Ovary (tissue), 9 donors: ENCODE measurements around the gene OLFM1. TPM values are rescaled to one million over a fixed set of nuclear protein-coding genes. Genes with fewer than 3 reads are reported as not detected.
A peak's percentile ranks its signal among the peaks of the same experiment; 100 is the strongest.

Experiments
- DNase-seq, 5 donors: peaks; one replicate each; pipeline ENCODE4 v3.0.0-alpha.2; 2019 to 2020
- H3K27ac ChIP-seq, 2 donors: fragments of 200-600 bp; one replicate each; pipeline versions ENCODE4 v1.5.1 to v1.8.0; 2019 to 2022
- H3K27me3 ChIP-seq: fragments of 200-600 bp; one replicate; pipeline ENCODE4 v1.8.0; 2022
- H3K36me3 ChIP-seq: fragments of 200-600 bp; sonication (generic); one replicate; pipeline ENCODE4 v1.5.1; 2019
- H3K4me1 ChIP-seq: one replicate; pipeline ENCODE4 v1.8.1; 2013; ENCODE audit warnings: mild to moderate bottlenecking, moderate library complexity; ENCODE audit not compliant: insufficient read depth
- H3K4me3 ChIP-seq: fragments of 200-600 bp; sonication (generic); one replicate; pipeline ENCODE4 v1.5.1; 2017
- H3K9me3 ChIP-seq, 2 donors: fragments of 200-600 bp in 1 of 2; sonication (generic) in 1 of 2; one replicate each; pipeline versions ENCODE4 v1.5.1 to v1.8.1; 2013 to 2019; ENCODE audit warnings: mild to moderate bottlenecking in 1 of 2, moderate library complexity in 1 of 2
- EP300 ChIP-seq: sonication (generic); formaldehyde crosslinking; IDR thresholded peaks from one replicate; pipeline ENCODE4 v1.6.1; 2017; ENCODE audit warnings: antibody characterized with exemption
- POLR2A ChIP-seq: fragments of 450-650 bp; IDR thresholded peaks from one replicate; pipeline ENCODE4 v1.6.1; 2017; ENCODE audit warnings: antibody characterized with exemption, mild to moderate bottlenecking, moderate library complexity
- WGBS, 3 donors: extraction: QIAGEN DNeasy Blood & Tissue Kit in 1 of 3; methylation state at CpG; one replicate each; pipeline versions ENCODE4 v1.1.5 to v1.1.7; 2013 to 2017; 5-methylcytosine and 5-hydroxymethylcytosine counted together
- intact Hi-C, 4 donors: fragments of 100-400 bp; cut with DNase I; formaldehyde crosslinking; loops; one replicate each; pipeline versions ENCODE4 v1.11.0 to v1.15.1; 2022 to 2023
- polyA plus RNA-seq, 2 donors: library from polyadenylated mRNA; stranded (reverse); fragments of 200-250 nt in 1 of 2; fragments of 350-450 nt in 1 of 2; fragmentation: Illumina TruSeq in 1 of 2; extraction: RNeasy Lipid Tissue Mini Kit (QIAGEN cat#74804) in 1 of 2; gene quantifications; one replicate each; pipeline ENCODE4 v1.2.3, GENCODE V29; 2013 to 2014
- total RNA-seq, 7 donors: library from RNA; depleted of rRNA in 2 of 7; stranded (reverse); fragments of >200 nt in 2 of 7; fragmentation: NEBNext Ultra II Directional in 3 of 7; extraction: Animal tissue kit (Norgen Biotek cat#: 25700) in 3 of 7; gene quantifications; one replicate each; pipeline versions ENCODE4 v1.1.0 to v1.2.4, GENCODE V29; 2016 to 2023
- TF ChIP-seq, protein P1 (sequence below), 3 donors: fragments of 450-650 bp in 2 of 3; fragments of 200-600 bp in 1 of 3; IDR thresholded peaks; one replicate each; pipeline versions ENCODE4 v1.5.1 to v1.8.0; 2016 to 2022; ENCODE audit warnings: antibody characterized with exemption in 3 of 3, mild to moderate bottlenecking in 1 of 3
- donor health status: DM: no; HTN: no; CAD: no; lungs with moderate emphysema.
- donor health status: DM: no; HTN: no; CAD: no.
- donor health status: Bipolar disorder and iron deficiency.
- donor health status: DM: yes; HTN: yes; CAD: no.
- donor health status: DM: no; HTN: no; CAD: no.
- donor health status: DM: yes; HTN: yes; CAD: no.

Gene OLFM1
- total and polyA plus RNA-seq, 9 donors = 6.5 to 40.0 (median 19.9) TPM

GRCh38 chr9:135136991-135137832 lies 49.7 kb downstream of the OLFM1 start:
- Histone ChIP-seq H3K4me3 (no peak overlapping the region), H3K27ac (no peak overlapping the region), H3K4me1 (no peaks in the 10 kb centered on the region), H3K27me3 (no peaks in the 10 kb centered on the region), H3K36me3 (no peaks in the 10 kb centered on the region), H3K9me3 (no peaks in the 10 kb centered on the region)
- TF ChIP-seq, protein P1, sequence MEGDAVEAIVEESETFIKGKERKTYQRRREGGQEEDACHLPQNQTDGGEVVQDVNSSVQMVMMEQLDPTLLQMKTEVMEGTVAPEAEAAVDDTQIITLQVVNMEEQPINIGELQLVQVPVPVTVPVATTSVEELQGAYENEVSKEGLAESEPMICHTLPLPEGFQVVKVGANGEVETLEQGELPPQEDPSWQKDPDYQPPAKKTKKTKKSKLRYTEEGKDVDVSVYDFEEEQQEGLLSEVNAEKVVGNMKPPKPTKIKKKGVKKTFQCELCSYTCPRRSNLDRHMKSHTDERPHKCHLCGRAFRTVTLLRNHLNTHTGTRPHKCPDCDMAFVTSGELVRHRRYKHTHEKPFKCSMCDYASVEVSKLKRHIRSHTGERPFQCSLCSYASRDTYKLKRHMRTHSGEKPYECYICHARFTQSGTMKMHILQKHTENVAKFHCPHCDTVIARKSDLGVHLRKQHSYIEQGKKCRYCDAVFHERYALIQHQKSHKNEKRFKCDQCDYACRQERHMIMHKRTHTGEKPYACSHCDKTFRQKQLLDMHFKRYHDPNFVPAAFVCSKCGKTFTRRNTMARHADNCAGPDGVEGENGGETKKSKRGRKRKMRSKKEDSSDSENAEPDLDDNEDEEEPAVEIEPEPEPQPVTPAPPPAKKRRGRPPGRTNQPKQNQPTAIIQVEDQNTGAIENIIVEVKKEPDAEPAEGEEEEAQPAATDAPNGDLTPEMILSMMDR (IDR thresholded peaks at IDR 0.05) = no peak
- no peak for TF ChIP-seq EP300
- TF ChIP-seq POLR2A = no peak
- 36 to 41% (median 39%) methylated on average over 18 of the region's 18 CpGs for WGBS, 3 donors
- no peak for DNase-seq
- intact Hi-C loops = no loop called here

DNA sequence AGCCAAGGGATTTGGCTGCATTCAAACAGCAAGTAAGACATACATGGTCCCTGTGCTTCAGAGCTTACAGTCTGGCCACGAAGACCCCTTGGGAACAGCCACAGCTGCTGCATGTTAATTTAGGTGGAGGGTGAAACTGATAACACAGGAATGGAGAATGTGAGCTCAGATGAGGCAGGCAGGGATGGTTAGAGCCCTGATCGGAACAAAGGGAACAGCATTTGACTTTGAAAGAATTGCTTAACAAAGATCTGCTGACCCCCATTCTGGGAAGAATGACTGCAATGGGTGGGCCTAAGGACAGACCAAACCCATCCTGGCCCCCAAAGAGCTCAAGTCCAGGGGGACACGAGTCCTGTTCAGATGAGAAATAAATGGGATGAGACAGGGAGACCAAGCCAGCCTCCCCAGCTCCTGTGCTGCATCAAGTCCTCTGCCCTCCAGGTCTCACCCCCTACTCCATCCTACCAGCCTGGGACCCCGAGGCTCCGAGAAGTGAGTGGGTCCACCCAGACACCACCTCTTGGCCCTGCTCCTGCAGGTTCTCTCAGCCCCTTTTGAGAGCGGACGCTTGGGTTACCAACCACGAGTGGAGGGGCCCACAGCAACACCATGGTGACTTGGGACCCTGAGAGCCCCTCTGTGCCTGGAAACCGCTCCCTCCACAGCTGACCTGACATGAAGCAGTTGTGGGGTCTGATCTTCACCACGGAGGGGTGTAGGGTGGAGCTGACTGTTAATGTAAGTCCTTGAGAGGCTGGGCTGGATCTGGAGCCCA lies 50.8 kb downstream of the OLFM1 start:
- 87 to 90% (median 89%) methylated on average over 10 of the region's 10 CpGs for WGBS, 3 donors
- H3K9me3 ChIP-seq = no peaks in the 10 kb centered on the region
- no peaks in the 10 kb centered on the region for H3K36me3 ChIP-seq
- H3K4me1 ChIP-seq = no peaks in the 10 kb centered on the region
- H3K4me3 ChIP-seq = no peak overlapping the region
- no peaks in the 10 kb centered on the region for H3K27me3 ChIP-seq
- TF ChIP-seq EP300 = no peak
- intact Hi-C loops = no loop called here
- H3K27ac ChIP-seq = no peak overlapping the region
- DNase-seq = no peak

DNA sequence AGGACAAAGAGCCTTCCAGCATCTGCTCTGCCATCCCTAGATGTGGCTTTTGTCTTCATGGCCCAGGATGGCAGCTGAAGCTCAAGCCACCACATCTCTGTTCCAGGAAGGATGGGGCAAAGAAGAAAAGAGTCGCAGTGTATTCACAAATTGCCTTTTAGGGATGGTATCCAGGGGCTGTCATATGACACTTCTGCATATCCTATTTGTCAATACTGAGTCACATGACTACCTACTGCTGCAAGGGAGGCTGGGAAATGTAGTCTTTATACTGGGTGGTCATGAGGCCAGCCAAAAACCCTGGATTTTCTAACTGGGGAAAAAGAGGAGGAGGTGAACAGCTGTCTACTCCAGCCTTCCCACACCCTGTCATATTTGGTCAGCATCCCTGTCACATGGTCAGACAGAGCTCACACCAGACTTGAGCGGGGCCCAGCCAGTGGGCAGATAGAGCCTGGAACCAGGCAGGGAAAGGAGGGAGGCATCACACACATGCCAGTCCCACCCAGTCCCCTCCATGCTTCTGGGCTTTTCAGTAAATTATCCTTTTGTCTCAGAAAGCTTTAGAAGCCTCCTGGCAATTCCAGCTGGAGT lies 52.0 kb downstream of the OLFM1 start:
- Histone ChIP-seq H3K27me3 (no peaks in the 10 kb centered on the region), H3K9me3 (no peaks in the 10 kb centered on the region), H3K4me1 (no peaks in the 10 kb centered on the region), H3K4me3 (no peak overlapping the region), H3K27ac (no peak overlapping the region), H3K36me3 (no peaks in the 10 kb centered on the region)
- no peak for TF ChIP-seq EP300
- WGBS, 3 donors = 89 to 93% (median 90%) methylated on average over 2 of the region's 2 CpGs
- no peak for DNase-seq
- intact Hi-C loops = no loop called here

- WGBS, 3 donors = 86 to 91% (median 88%) methylated on average over 2 of the region's 2 CpGs
- no peak overlapping the region for H3K4me3 ChIP-seq
- no peak for TF ChIP-seq POLR2A
- TF ChIP-seq, protein P1 (IDR thresholded peaks at IDR 0.05) = no peak
- no peak for TF ChIP-seq EP300
- no peak for DNase-seq
- no peaks in the 10 kb centered on the region for H3K4me1 ChIP-seq
- H3K27me3 ChIP-seq = no peaks in the 10 kb centered on the region
- no peaks in the 10 kb centered on the region for H3K36me3 ChIP-seq
- no peak overlapping the region for H3K27ac ChIP-seq
- intact Hi-C loops = no loop called here
- H3K9me3 ChIP-seq = no peaks in the 10 kb centered on the region
Observed at GRCh38 chr9:135141183-135141774, 53.8 kb downstream of the OLFM1 start.

DNA sequence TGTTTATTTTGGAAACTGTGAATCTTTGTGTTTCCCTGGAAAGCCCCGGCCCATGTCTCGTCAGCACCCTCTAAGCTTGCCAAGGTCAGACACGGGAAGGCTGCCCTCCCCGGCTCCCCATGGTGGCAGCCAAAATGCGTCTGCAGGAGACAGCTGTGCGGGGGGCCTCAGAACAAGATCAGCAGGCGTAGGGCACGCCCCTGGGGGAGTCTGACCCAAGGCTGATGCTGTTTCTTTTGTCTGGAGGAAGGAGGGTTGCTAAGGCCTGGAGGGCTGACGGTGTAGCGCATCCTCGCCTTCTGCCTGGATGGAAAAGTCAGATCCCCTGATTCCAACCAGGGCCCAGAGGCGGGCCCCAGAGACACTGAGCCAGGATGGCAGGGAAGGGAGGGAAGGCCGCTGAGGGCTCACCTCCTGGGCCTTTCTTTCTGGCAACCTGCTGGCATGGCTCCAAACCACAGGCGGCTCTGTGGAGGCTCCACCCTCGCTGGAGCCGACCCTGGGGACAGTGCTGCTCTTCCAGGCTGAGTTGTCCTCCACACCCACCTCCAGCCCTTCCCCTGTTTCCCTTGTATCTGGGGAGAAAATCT lies 57.2 kb downstream of the OLFM1 start:
- intact Hi-C loops = no loop called here
- Histone ChIP-seq H3K27me3 (no peaks in the 10 kb centered on the region), H3K4me3 (no peak overlapping the region), H3K27ac (no peak overlapping the region), H3K9me3 (no peaks in the 10 kb centered on the region), H3K36me3 (no peaks in the 10 kb centered on the region), H3K4me1 (no peaks in the 10 kb centered on the region)
- DNase-seq = peak in 1 of 5 donors; percentile 39
- TF ChIP-seq, protein P1 (IDR thresholded peaks at IDR 0.05) = no peak
- TF ChIP-seq POLR2A (no peak), EP300 (no peak)
- WGBS, 3 donors = 3 to 9% (median 8%) methylated on average over 13 to 16 of the region's 16 CpGs
